Activated CD4-positive, CD25-positive, alpha-beta regulatory T cell treated with anti-CD3 and anti-CD28 coated beads, Interleukin-2, amount 50 U/mL, for 24 hours (primary cell): Measurements from ENCODE around the gene SNTG2.
"Not testable (repeated sequence)": the region's sequence is repeated elsewhere in the genome, so short reads cannot be mapped to it uniquely, and the experiment has no call there.

Source experiments
- ATAC-seq, 2 donors: fragments of 150-1000 bp; cut with Tn5 transposase; one replicate each; pipeline ENCODE4 v1.10.0; 2021; ENCODE audit warnings: mild to moderate bottlenecking in 1 of 2, moderate library complexity in 1 of 2

Gene SNTG2

GRCh38 chr2:1055014-1055595 is 104.5 kb downstream of the SNTG2 start:
- no peak for ATAC-seq

DNA sequence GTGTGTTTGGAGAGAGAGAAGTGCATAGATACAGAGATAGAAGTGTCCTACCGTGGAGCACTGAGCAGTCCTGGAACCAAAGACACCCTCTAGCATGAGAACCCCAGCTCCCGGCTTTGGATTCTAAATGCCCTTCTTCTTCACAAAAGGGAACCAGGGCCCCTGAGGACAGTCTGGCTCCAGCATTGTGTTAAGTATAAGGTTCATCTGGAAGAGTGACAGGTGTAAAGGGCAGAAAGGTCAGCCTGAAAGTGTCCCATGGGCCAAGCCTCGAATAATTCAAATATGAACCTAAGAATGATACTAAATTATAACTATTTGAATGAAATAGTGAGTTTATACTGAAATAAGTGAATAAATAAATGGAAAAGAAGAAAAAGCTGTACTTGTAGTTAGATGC is 109.7 kb downstream of the SNTG2 start:
- no peak for ATAC-seq

DNA sequence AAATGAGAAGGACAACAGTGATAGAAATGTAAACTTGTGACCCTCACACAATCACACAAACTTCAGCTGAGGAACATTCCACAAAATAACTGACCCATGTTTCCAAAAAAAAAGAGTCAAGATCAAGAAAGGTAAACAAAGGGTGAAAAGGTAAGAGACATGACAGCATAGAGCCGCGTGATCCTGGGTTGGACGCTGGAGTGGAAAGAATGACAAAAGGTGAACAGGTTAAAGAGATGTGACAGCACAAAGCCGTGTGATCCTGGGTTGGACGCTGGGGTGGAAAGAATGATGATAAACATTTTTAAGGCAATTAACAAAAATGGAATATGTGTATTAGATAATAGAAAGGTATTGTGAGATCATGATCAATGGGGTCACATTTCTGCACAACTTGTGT is 110.3 kb downstream of the SNTG2 start:
- no peak for ATAC-seq

DNA sequence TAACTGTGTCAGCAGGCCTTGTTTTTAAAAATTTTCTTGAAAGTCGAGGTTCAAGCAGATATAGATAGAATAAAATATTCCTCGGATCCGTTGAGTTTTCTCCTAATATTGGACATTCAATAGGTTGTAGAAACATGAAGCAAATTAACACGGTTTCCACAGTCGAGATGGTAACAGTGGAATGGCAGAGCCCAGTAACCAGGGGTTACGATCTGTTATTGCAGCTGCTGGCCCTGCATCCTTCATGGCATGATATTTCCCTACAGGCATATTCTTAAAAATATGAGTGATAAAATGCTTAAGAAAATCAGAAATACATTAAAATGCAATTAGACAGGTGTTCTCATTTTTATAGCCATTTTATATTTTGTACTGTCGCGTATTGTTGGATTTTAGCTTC is 117.6 kb downstream of the SNTG2 start:
- no peak for ATAC-seq

GRCh38 chr2:1068822-1069221 is 118.2 kb downstream of the SNTG2 start:
- no peak for ATAC-seq

DNA sequence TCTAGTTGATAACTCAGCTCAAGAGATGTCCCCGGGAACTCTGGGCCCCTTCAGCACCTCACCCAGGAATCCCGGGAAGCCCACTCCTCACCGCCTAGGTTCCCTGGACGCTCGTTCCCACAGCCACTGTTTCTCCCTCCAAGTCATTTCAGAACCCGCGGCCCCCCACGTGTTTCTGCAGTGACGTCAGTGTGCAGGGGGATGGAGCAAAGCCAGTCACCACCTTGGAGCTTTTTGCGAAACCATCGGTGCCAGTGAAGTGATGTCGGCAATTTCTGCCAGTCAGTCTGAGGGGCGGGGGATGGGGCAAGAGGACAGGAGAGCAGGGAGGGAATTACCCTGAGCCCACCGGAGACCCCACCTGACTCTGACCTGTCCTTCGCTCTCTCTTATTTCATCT is 119.2 kb downstream of the SNTG2 start:
- no peak for ATAC-seq

GRCh38 chr2:1070601-1071000 is 120.0 kb downstream of the SNTG2 start:
- ATAC-seq, result no peak

GRCh38 chr2:1071650-1072049 is 121.0 kb downstream of the SNTG2 start:
- no peak for ATAC-seq

DNA sequence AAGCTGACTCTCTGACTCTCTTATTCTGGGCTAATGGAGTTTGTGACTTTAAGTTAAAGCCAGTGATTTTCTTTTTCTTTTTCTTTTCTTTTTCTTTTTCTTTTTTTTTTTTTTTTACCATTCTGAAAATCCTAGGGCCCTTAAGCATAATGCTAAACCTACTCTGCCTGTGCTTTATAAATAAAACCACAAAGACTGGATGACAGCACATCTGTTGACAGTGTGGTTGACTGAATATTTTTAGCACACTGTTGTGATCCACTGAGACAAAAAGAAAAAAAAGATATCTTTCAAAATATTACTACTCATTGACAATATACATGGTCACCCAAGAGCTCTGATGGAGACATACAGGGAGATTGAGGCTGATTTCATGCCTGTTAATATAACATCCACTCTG is 121.6 kb downstream of the SNTG2 start:
- no peak for ATAC-seq

- ATAC-seq, result no peak
Observed at GRCh38 chr2:1077911-1078310, 127.3 kb downstream of the SNTG2 start.

DNA sequence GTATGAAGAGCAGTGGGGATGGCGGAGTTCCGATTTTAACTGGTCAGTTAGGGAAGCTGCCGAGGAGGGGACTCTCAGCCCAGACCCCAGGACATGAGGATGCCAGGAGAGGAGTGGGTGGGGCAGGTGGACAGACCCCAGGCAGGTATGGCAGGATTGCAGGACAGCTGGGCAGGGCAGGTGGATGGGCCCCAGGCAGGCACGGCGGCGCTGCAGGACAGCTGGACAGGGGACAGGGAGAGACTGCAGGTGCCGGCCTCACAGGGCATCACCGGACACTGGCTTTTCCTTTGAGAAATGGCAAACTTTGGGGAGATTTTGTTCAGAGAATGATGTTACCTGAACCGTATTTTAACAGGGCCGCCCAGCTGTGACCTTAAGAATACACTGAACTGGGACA is 127.7 kb downstream of the SNTG2 start:
- ATAC-seq, result no peak

DNA sequence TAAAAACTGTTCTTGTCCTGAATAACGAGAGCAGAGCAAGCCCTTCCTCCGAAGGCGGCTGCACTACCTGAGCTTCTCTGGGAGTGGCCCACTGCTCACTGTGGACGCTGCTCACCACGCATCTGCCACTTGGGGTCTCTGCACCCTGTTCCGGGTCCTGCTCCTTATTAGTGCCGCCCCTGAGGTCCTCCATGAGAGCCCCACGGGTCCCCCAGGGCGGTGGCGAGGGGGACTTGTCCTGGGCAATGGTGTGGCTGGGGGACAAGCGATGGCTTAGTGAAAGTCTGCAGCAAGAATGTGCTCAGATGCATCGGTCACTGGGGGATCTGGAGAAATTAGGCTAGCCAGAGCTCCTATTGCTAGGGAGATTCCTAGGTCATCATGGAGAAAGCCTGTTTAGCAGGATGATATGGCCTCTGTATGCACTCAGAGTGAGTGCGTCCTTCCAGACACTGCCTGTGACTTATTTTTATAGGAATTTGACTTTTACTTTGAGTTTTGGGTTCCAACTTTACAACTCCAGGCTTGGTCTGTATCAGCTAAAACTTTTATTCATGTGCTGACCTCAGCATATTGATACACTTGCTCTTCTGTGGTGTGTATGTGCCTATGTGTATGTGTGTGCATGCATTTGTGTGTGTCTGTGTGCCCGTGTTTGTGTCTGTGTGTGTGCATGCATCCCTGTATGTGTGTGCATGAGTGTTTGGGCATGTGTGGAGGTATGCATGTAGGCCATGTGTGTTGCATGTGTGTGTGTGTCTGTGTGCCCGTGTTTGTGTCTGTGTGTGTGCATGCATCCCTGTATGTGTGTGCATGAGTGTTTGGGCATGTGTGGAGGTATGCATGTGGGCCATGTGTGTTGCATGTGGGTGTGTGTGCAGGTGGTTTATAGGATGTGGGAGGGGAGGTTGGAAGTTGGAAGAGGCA is 129.5 kb downstream of the SNTG2 start:
- ATAC-seq, result no peak

- ATAC-seq, result no peak
Observed at GRCh38 chr2:1081451-1082225, 131.0 kb downstream of the SNTG2 start.

DNA sequence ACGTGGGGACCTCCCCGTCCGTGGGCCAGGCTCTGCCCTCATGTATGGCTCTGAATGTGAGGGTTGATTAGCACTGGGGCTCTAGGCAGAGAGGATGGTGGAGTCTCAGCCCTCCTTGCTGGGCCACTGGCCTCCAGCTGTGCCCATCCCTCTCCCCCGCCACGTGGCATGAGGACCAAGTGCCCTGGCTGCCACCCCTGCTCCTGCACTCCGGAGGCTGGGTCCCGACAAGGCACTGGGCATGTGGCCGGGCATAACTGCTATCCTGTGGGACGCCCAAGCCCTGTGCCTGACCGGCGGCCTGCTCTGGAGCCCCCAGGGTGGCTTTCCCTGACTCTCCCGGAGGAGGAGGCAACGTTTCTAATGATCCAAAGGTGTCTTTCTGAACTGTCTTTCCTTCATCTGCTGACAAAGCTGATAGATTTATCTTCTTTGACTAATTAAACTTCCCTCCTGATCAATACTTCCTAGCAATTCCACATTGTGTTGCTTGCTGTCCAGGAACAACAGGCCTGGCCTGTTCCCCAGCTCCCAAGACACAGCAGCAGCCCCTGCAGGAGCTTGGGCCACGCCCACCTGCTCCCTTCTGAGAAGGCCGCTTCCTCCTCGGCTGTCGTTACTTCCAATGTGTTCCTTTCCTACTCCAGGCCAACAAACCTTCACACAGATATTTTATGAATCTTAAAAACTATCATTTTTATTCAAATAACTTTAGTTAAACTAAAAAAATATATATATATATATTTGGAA is 132.0 kb downstream of the SNTG2 start:
- no peak for ATAC-seq

DNA sequence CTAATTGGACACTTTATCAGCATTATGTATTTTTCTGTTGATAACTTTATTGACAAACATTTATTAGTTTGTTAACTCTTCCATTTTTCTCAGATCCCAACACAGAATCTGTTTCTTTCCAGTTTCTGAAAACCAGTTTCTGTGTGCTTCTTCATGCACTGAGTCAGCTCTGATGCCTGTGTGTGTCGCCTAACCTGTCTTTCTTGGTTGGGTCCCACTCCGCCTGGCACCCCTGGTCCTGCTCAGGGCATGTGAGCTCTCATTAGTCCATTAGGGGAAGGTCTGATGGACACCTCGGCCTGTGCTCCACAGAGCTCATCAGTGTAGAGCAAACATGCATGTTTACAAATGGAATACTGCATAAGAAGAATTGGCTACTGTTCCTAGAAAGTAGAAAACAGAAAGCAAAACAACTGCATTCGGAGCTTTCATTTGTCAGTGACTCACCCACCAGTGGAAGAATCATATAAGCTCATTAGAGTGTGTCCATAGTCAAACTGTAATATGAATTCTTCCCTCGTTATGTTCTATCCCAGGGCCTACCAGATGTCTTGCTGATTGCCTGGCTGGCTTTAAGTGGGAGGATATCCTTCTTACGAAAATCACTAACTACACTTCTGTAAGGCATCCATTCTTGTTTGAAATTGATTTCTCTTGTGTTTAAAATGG is 137.7 kb downstream of the SNTG2 start:
- no peak for ATAC-seq

DNA sequence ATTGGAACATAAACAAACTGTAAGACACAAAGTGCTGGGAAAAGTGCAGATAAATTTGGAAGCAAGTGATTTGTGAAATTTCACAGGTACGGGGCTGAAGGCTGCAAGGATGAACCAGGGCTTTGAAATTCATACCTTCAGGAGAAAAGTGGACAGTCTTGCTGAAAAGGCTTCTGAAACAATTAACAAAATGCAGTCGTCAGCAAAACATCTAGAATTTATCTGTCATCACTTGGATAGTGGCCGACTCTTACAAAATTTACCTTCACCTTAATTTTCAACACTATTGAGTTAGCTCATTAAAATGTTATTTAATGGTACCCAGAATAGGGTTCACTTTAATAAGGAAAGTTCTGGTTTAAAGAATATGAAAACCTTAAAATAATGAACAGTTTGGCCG is 138.3 kb downstream of the SNTG2 start:
- no peak for ATAC-seq

DNA sequence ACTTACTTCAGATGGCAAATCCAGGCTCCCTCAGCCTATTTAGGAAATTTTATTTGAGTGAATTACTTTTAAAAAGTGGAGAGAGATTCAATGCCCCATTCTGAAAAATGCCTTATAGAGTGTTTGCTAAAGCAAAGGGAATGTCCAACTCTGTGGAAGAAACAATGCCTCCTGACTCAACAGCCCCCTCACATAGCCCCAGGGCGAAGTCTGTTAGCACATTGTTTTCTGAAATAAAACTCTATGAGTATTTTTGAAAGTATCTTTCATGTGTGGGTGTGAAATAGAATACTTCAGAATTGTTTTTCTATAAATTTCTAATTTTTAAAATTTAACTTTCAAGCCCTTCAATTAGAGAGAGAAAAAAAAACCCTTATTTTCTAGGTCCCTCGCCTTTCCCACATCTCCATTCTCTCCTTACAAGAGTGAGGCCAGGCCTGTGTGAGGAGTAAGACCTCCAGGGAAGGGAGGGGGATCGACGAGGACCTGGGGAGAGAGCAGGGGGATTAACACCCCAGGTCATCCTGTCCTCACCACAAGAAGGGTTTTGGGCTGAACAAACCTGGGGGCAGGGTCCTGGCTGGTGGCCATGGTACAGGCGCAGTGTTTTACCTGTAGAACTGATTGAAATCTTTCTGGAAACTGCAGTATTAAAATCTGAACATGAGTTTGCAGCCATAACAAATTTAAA is 141.4 kb downstream of the SNTG2 start:
- no peak for ATAC-seq

GRCh38 chr2:1093668-1094067 is 143.0 kb downstream of the SNTG2 start:
- not testable (repeated sequence) for ATAC-seq

- ATAC-seq, result no peak
Observed at GRCh38 chr2:1097101-1097500, 146.5 kb downstream of the SNTG2 start.

GRCh38 chr2:1099418-1099817 is 148.8 kb downstream of the SNTG2 start:
- no peak for ATAC-seq

- no peak for ATAC-seq
Observed at GRCh38 chr2:1101011-1101782, 150.5 kb downstream of the SNTG2 start.
